HG02943 (cell line): ENCODE results near the gene GCNT2.
"Not testable (repeated sequence)": the region's sequence is repeated elsewhere in the genome, so short reads cannot be mapped to it uniquely, and the experiment has no call there.

Experiments
- ATAC-seq: cut with Tn5 transposase; IDR thresholded peaks from one replicate; pipeline ENCODE4 v1.9.1; 2021; ENCODE audit warnings: mild to moderate bottlenecking, low read depth, moderate library complexity; ENCODE audit not compliant: unreplicated experiment

The GCNT2 gene

GRCh38 chr6:10577112-10577511 lies 56.0 kb downstream of the GCNT2 start:
- ATAC-seq = no peak

- ATAC-seq = no peak
Measured at GRCh38 chr6:10578723-10579122, 57.6 kb downstream of the GCNT2 start.

- no peak for ATAC-seq
Measured at GRCh38 chr6:10579803-10580202, 58.7 kb downstream of the GCNT2 start.

- no peak for ATAC-seq
Measured at GRCh38 chr6:10580570-10580969, 59.4 kb downstream of the GCNT2 start.

- ATAC-seq = not testable (repeated sequence)
Measured at GRCh38 chr6:10581402-10581801, 60.3 kb downstream of the GCNT2 start.

- no peak for ATAC-seq
Measured at GRCh38 chr6:10582774-10583508, 61.8 kb downstream of the GCNT2 start.

- ATAC-seq = no peak
Measured at GRCh38 chr6:10583509-10583901, 62.4 kb downstream of the GCNT2 start.

GRCh38 chr6:10584607-10585006 lies 63.5 kb downstream of the GCNT2 start:
- no peak for ATAC-seq

GRCh38 chr6:10585209-10585845 lies 64.2 kb downstream of the GCNT2 start:
- no peak for ATAC-seq

- no peak for ATAC-seq
Measured at GRCh38 chr6:10586302-10586701, 65.2 kb downstream of the GCNT2 start.

- no peak for ATAC-seq
Measured at GRCh38 chr6:10587656-10588406, 66.7 kb downstream of the GCNT2 start.

GRCh38 chr6:10588562-10589428 lies 67.6 kb downstream of the GCNT2 start:
- no peak for ATAC-seq

GRCh38 chr6:10589429-10589727 lies 68.2 kb downstream of the GCNT2 start:
- no peak for ATAC-seq

- no peak for ATAC-seq
Measured at GRCh38 chr6:10589983-10590382, 68.8 kb downstream of the GCNT2 start.

- ATAC-seq = no peak
Measured at GRCh38 chr6:10591422-10592160, 70.4 kb downstream of the GCNT2 start.

- no peak for ATAC-seq
Measured at GRCh38 chr6:10595731-10596664, 74.8 kb downstream of the GCNT2 start.

GRCh38 chr6:10597499-10598001 lies 76.4 kb downstream of the GCNT2 start:
- ATAC-seq = no peak

- no peak for ATAC-seq
Measured at GRCh38 chr6:10598084-10598960, 77.2 kb downstream of the GCNT2 start.
